Gastroesophageal sphincter (tissue), 3 donors: Measurements from ENCODE around the gene KAZN.

Source experiments
- EP300 ChIP-seq: sonication (generic); formaldehyde crosslinking; IDR thresholded peaks from one replicate; pipeline ENCODE4 v1.6.1; 2017; ENCODE audit warnings: antibody characterized with exemption, mild to moderate bottlenecking
- POLR2AphosphoS5 ChIP-seq: sonication (generic); formaldehyde crosslinking; IDR thresholded peaks from one replicate; pipeline ENCODE4 v1.6.1; 2017; ENCODE audit warnings: antibody characterized with exemption
- TF ChIP-seq, protein P1 (sequence below), 4 experiments: fragments of 200-600 bp in 2 of 4; fragments of 450-650 bp in 2 of 4; sonication (generic) in 1 of 4; IDR thresholded peaks; one replicate each; pipeline ENCODE4 v1.5.1; 2017 to 2019; ENCODE audit warnings: antibody characterized with exemption in 4 of 4, mild to moderate bottlenecking in 2 of 4, moderate library complexity in 2 of 4

DNA sequence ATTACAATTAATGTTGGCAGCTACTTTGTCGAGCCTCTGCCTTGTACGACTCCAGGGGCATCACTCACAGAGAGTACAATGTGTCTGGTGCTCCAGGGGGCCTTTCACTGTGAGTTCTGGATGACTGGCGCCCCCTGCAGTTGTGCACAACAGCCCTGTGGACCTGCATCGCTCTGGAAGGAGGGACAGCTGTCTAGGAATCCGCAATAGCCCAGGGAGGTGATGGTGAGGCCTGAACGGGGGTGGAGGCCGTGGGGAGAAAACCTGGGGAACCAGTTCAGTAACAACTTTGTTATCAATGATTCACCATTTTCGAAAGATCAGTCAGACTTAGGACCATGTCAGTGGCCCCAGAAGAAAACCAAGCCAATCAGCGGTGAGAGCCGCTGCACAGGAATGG, 189.1 kb downstream of the KAZN start:
- TF ChIP-seq, protein P1, sequence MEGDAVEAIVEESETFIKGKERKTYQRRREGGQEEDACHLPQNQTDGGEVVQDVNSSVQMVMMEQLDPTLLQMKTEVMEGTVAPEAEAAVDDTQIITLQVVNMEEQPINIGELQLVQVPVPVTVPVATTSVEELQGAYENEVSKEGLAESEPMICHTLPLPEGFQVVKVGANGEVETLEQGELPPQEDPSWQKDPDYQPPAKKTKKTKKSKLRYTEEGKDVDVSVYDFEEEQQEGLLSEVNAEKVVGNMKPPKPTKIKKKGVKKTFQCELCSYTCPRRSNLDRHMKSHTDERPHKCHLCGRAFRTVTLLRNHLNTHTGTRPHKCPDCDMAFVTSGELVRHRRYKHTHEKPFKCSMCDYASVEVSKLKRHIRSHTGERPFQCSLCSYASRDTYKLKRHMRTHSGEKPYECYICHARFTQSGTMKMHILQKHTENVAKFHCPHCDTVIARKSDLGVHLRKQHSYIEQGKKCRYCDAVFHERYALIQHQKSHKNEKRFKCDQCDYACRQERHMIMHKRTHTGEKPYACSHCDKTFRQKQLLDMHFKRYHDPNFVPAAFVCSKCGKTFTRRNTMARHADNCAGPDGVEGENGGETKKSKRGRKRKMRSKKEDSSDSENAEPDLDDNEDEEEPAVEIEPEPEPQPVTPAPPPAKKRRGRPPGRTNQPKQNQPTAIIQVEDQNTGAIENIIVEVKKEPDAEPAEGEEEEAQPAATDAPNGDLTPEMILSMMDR (IDR thresholded peaks at IDR 0.05): no peak
- TF ChIP-seq POLR2AphosphoS5: no peak
- TF ChIP-seq EP300: no peak
